ENCODE data around the gene HHAT.

HHAT gene

GRCh38 chr1:210441028-210441427 lies 112.3 kb downstream of the HHAT start:
- peak; percentile 26 for DNase-seq (ENCODE audit: low read depth)

- DNase-seq (ENCODE audit: low read depth), result no peak
Measured at GRCh38 chr1:210445485-210445884, 116.8 kb downstream of the HHAT start.

GRCh38 chr1:210445931-210446330 lies 117.2 kb downstream of the HHAT start:
- DNase-seq (ENCODE audit: low read depth), result no peak

- peak; percentile 67 for DNase-seq (ENCODE audit: low read depth)
Measured at GRCh38 chr1:210446479-210446878, 117.8 kb downstream of the HHAT start.

- no peak for DNase-seq (ENCODE audit: low read depth)
Measured at GRCh38 chr1:210447456-210448057, 118.9 kb downstream of the HHAT start.

- peak; percentile 73 for DNase-seq (ENCODE audit: low read depth)
Measured at GRCh38 chr1:210448297-210448892, 119.7 kb downstream of the HHAT start.

- no peak for DNase-seq (ENCODE audit: low read depth)
Measured at GRCh38 chr1:210455840-210456603, 127.3 kb downstream of the HHAT start.

- no peak for DNase-seq (ENCODE audit: low read depth)
Measured at GRCh38 chr1:210456731-210457255, 128.1 kb downstream of the HHAT start.

GRCh38 chr1:210457568-210457967 lies 128.9 kb downstream of the HHAT start:
- no peak for DNase-seq (ENCODE audit: low read depth)

- DNase-seq (ENCODE audit: low read depth), result peak; percentile 68
Measured at GRCh38 chr1:210464519-210465039, 135.9 kb downstream of the HHAT start.

- no peak for DNase-seq (ENCODE audit: low read depth)
Measured at GRCh38 chr1:210465150-210465549, 136.4 kb downstream of the HHAT start.

- DNase-seq (ENCODE audit: low read depth), result peak; percentile 48
Measured at GRCh38 chr1:210467440-210468043, 138.8 kb downstream of the HHAT start.

GRCh38 chr1:210469441-210469840 lies 140.7 kb downstream of the HHAT start:
- DNase-seq (ENCODE audit: low read depth), result no peak

GRCh38 chr1:210475321-210475720 lies 146.6 kb downstream of the HHAT start:
- DNase-seq (ENCODE audit: low read depth), result no peak

GRCh38 chr1:210475806-210476205 lies 147.1 kb downstream of the HHAT start:
- DNase-seq (ENCODE audit: low read depth), result no peak

GRCh38 chr1:210476730-210477129 lies 148.0 kb downstream of the HHAT start:
- DNase-seq (ENCODE audit: low read depth), result no peak

GRCh38 chr1:210477328-210477924 lies 148.7 kb downstream of the HHAT start:
- peak; percentile 66 for DNase-seq (ENCODE audit: low read depth)

GRCh38 chr1:210478820-210479219 lies 150.1 kb downstream of the HHAT start:
- no peak for DNase-seq (ENCODE audit: low read depth)

- DNase-seq (ENCODE audit: low read depth), result no peak
Measured at GRCh38 chr1:210482491-210482890, 153.8 kb downstream of the HHAT start.

- DNase-seq (ENCODE audit: low read depth), result no peak
Measured at GRCh38 chr1:210482945-210483617, 154.4 kb downstream of the HHAT start.

GRCh38 chr1:210483821-210484220 lies 155.1 kb downstream of the HHAT start:
- DNase-seq (ENCODE audit: low read depth), result no peak

All from EH (cell line).